ENCODE results near the gene NT5E.
A peak's percentile ranks its signal among the peaks of the same experiment; 100 is the strongest.
"Not testable (repeated sequence)": the region's sequence is repeated elsewhere in the genome, so short reads cannot be mapped to it uniquely, and the experiment has no call there.

The NT5E gene

GRCh38 chr6:85449818-85450759 lies at the start of gene NT5E:
TSS of gene NT5E (plus strand) at chr6:85450083. CDS start at chr6:85450140, 57 bp downstream.
- Histone ChIP-seq H3K27me3 (ENCODE audit: low read depth, low read length) (no peaks in the 10 kb centered on the region), H3K4me1 (ENCODE audit: control insufficient read depth in 1 of 2, insufficient read depth in 2 of 2, low read length in 2 of 2) (peaks cover 0 to 16% of the 10 kb centered on the region in 2 donors), H3K36me3 (ENCODE audit: control insufficient read depth in 1 of 2, insufficient read depth in 2 of 2, low read length in 2 of 2) (no peaks in the 10 kb centered on the region), H3K4me3 (ENCODE audit: low read depth in 1 of 2, low read length in 2 of 2) (peak within 1 kb of the TSS; percentile 69 to 85), H3K9me3 (ENCODE audit: control insufficient read depth in 1 of 2, low read length in 2 of 2) (no peaks in the 10 kb centered on the region), H3K27ac (ENCODE audit: low read length) (peak within 1 kb of the TSS; percentile 64)

- H3K9me3 ChIP-seq (ENCODE audit: control insufficient read depth in 1 of 2, low read length in 2 of 2) = no peaks in the 10 kb centered on the region
- peaks cover 0 to 5% of the 10 kb centered on the region in 2 donors for H3K4me1 ChIP-seq (ENCODE audit: control insufficient read depth in 1 of 2, insufficient read depth in 2 of 2, low read length in 2 of 2)
- H3K27me3 ChIP-seq (ENCODE audit: low read depth, low read length) = no peaks in the 10 kb centered on the region
- H3K27ac ChIP-seq (ENCODE audit: low read length) = no peak overlapping the region
- H3K4me3 ChIP-seq (ENCODE audit: low read depth in 1 of 2, low read length in 2 of 2) = no peak overlapping the region
- H3K36me3 ChIP-seq (ENCODE audit: control insufficient read depth in 1 of 2, insufficient read depth in 2 of 2, low read length in 2 of 2) = peaks cover 0 to 4% of the 10 kb centered on the region in 2 donors
These were observed 49.6 kb upstream of the NT5E start for GRCh38 chr6:85400331-85400730.

GRCh38 chr6:85401186-85402021 lies 48.5 kb upstream of the NT5E start:
- Histone ChIP-seq H3K9me3 (ENCODE audit: control insufficient read depth in 1 of 2, low read length in 2 of 2) (no peaks in the 10 kb centered on the region), H3K4me3 (ENCODE audit: low read depth in 1 of 2, low read length in 2 of 2) (no peak overlapping the region), H3K27me3 (ENCODE audit: low read depth, low read length) (no peaks in the 10 kb centered on the region), H3K27ac (ENCODE audit: low read length) (no peak overlapping the region), H3K36me3 (ENCODE audit: control insufficient read depth in 1 of 2, insufficient read depth in 2 of 2, low read length in 2 of 2) (peaks cover 0 to 4% of the 10 kb centered on the region in 2 donors), H3K4me1 (ENCODE audit: control insufficient read depth in 1 of 2, insufficient read depth in 2 of 2, low read length in 2 of 2) (peaks cover 0 to 5% of the 10 kb centered on the region in 2 donors)

GRCh38 chr6:85402071-85402470 lies 47.8 kb upstream of the NT5E start:
- H3K36me3 ChIP-seq (ENCODE audit: control insufficient read depth in 1 of 2, insufficient read depth in 2 of 2, low read length in 2 of 2) = peaks cover 0 to 4% of the 10 kb centered on the region in 2 donors
- no peaks in the 10 kb centered on the region for H3K27me3 ChIP-seq (ENCODE audit: low read depth, low read length)
- H3K27ac ChIP-seq (ENCODE audit: low read length) = no peak overlapping the region
- H3K4me3 ChIP-seq (ENCODE audit: low read depth in 1 of 2, low read length in 2 of 2) = no peak overlapping the region
- no peaks in the 10 kb centered on the region for H3K9me3 ChIP-seq (ENCODE audit: control insufficient read depth in 1 of 2, low read length in 2 of 2)
- H3K4me1 ChIP-seq (ENCODE audit: control insufficient read depth in 1 of 2, insufficient read depth in 2 of 2, low read length in 2 of 2) = peaks cover 0 to 5% of the 10 kb centered on the region in 2 donors

- Histone ChIP-seq H3K9me3 (ENCODE audit: control insufficient read depth in 1 of 2, low read length in 2 of 2) (no peaks in the 10 kb centered on the region), H3K27ac (ENCODE audit: low read length) (no peak overlapping the region), H3K4me1 (ENCODE audit: control insufficient read depth in 1 of 2, insufficient read depth in 2 of 2, low read length in 2 of 2) (peaks cover 0 to 5% of the 10 kb centered on the region in 2 donors), H3K4me3 (ENCODE audit: low read depth in 1 of 2, low read length in 2 of 2) (no peak overlapping the region), H3K27me3 (ENCODE audit: low read depth, low read length) (no peaks in the 10 kb centered on the region), H3K36me3 (ENCODE audit: control insufficient read depth in 1 of 2, insufficient read depth in 2 of 2, low read length in 2 of 2) (peaks cover 0 to 4% of the 10 kb centered on the region in 2 donors)
These were observed 47.0 kb upstream of the NT5E start for GRCh38 chr6:85402922-85403321.

GRCh38 chr6:85403331-85404015 lies 46.4 kb upstream of the NT5E start:
- peaks cover 0 to 5% of the 10 kb centered on the region in 2 donors for H3K4me1 ChIP-seq (ENCODE audit: control insufficient read depth in 1 of 2, insufficient read depth in 2 of 2, low read length in 2 of 2)
- H3K4me3 ChIP-seq (ENCODE audit: low read depth in 1 of 2, low read length in 2 of 2) = no peak overlapping the region
- H3K9me3 ChIP-seq (ENCODE audit: control insufficient read depth in 1 of 2, low read length in 2 of 2) = no peaks in the 10 kb centered on the region
- H3K36me3 ChIP-seq (ENCODE audit: control insufficient read depth in 1 of 2, insufficient read depth in 2 of 2, low read length in 2 of 2) = peaks cover 0 to 4% of the 10 kb centered on the region in 2 donors
- peak overlapping the region; percentile 24 for H3K27ac ChIP-seq (ENCODE audit: low read length)
- no peaks in the 10 kb centered on the region for H3K27me3 ChIP-seq (ENCODE audit: low read depth, low read length)

GRCh38 chr6:85404016-85404563 lies 45.8 kb upstream of the NT5E start:
- not testable (repeated sequence) for H3K27me3 ChIP-seq (ENCODE audit: low read depth, low read length); H3K4me1 ChIP-seq (ENCODE audit: control insufficient read depth in 1 of 2, insufficient read depth in 2 of 2, low read length in 2 of 2); H3K4me3 ChIP-seq (ENCODE audit: low read depth in 1 of 2, low read length in 2 of 2); H3K36me3 ChIP-seq (ENCODE audit: control insufficient read depth in 1 of 2, insufficient read depth in 2 of 2, low read length in 2 of 2); H3K9me3 ChIP-seq (ENCODE audit: control insufficient read depth in 1 of 2, low read length in 2 of 2)
- peak overlapping the region; percentile 24 for H3K27ac ChIP-seq (ENCODE audit: low read length)

GRCh38 chr6:85404564-85405174 lies 45.2 kb upstream of the NT5E start:
- H3K36me3 ChIP-seq (ENCODE audit: control insufficient read depth in 1 of 2, insufficient read depth in 2 of 2, low read length in 2 of 2) = peaks cover 0 to 4% of the 10 kb centered on the region in 2 donors
- no peaks in the 10 kb centered on the region for H3K27me3 ChIP-seq (ENCODE audit: low read depth, low read length)
- peak overlapping the region; percentile 75 for H3K27ac ChIP-seq (ENCODE audit: low read length)
- H3K4me1 ChIP-seq (ENCODE audit: control insufficient read depth in 1 of 2, insufficient read depth in 2 of 2, low read length in 2 of 2) = peaks cover 0 to 5% of the 10 kb centered on the region in 2 donors
- H3K9me3 ChIP-seq (ENCODE audit: control insufficient read depth in 1 of 2, low read length in 2 of 2) = no peaks in the 10 kb centered on the region
- no peak overlapping the region for H3K4me3 ChIP-seq (ENCODE audit: low read depth in 1 of 2, low read length in 2 of 2)

- H3K27me3 ChIP-seq (ENCODE audit: low read depth, low read length) = no peaks in the 10 kb centered on the region
- H3K4me1 ChIP-seq (ENCODE audit: control insufficient read depth in 1 of 2, insufficient read depth in 2 of 2, low read length in 2 of 2) = peaks cover 0 to 5% of the 10 kb centered on the region in 2 donors
- peak overlapping the region; percentile 75 for H3K27ac ChIP-seq (ENCODE audit: low read length)
These were observed 44.6 kb upstream of the NT5E start for GRCh38 chr6:85405175-85405852.

GRCh38 chr6:85405853-85406198 lies 44.1 kb upstream of the NT5E start:
- Histone ChIP-seq H3K9me3 (ENCODE audit: control insufficient read depth in 1 of 2, low read length in 2 of 2) (no peaks in the 10 kb centered on the region), H3K27me3 (ENCODE audit: low read depth, low read length) (no peaks in the 10 kb centered on the region), H3K4me3 (ENCODE audit: low read depth in 1 of 2, low read length in 2 of 2) (no peak overlapping the region), H3K4me1 (ENCODE audit: control insufficient read depth in 1 of 2, insufficient read depth in 2 of 2, low read length in 2 of 2) (peaks cover 0 to 5% of the 10 kb centered on the region in 2 donors), H3K27ac (ENCODE audit: low read length) (peak overlapping the region; percentile 75), H3K36me3 (ENCODE audit: control insufficient read depth in 1 of 2, insufficient read depth in 2 of 2, low read length in 2 of 2) (peaks cover 0 to 4% of the 10 kb centered on the region in 2 donors)

More at GRCh38 chr6:85405175-85405852, 44.6 kb upstream of the NT5E start:
- H3K36me3 ChIP-seq (ENCODE audit: control insufficient read depth in 1 of 2, insufficient read depth in 2 of 2, low read length in 2 of 2) = peaks cover 0 to 4% of the 10 kb centered on the region in 2 donors
- H3K9me3 ChIP-seq (ENCODE audit: control insufficient read depth in 1 of 2, low read length in 2 of 2) = no peaks in the 10 kb centered on the region
- H3K4me3 ChIP-seq (ENCODE audit: low read depth in 1 of 2, low read length in 2 of 2) = no peak overlapping the region
